ENCODE measurements around the gene ERG.

Gene ERG

DNA sequence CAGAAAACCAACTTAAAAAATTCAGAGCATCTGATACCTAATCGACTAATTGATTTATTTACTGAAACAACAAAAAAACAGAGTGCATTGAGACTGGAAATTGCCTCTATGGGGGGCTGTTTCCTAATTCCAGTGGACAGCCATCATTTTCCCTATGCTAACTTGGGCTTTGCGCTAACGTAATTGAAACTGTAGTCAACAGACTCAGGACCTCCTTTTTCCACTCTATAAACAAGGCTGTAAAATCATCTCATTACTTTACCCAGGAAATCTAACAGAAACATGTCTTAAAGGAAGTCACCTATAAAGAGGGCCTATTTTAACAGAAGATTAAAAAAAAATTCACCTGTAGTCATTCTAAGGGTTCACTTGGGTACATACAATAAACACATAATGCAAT lies 2.1 kb downstream of the ERG start:
- DNase-seq: no peak

DNA sequence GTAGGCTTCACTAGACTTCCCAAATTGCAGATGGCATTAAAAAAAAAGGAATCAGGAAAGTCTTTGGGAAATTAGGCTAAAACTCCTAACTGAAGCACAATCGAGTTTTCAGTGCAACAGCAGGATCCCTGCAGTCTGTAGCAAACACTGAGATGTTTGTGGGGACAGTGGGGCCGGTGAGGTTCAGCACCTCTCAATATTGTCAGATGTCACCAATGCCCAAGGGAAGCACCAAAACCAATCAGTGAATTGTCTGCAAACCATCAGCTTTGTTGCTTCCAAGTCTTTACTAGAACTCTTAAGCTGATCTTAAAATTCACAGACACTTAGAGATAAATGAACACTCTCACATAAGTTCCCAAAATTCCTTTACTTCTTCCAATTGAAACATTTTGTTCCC lies 2.6 kb downstream of the ERG start:
- DNase-seq: no peak

DNA sequence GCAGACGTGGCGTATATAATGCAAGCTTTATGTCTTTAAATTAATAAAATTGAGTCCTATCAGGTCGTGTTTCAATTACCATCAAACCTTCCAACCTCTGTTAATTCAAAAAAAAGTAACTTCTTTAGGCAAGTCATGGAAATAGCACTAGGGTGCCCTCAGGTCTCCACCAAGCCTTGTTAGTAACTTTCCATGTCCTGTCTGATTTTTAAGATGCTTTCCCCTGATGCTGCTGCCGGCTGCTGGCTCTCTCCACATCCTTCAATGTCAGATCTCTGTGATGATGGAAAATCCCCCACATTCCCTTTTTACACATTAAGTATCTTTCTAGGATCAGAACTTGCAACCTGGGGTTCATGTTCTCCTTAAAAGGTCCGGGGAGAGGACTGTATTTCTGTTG lies 3.0 kb downstream of the ERG start:
- no peak for DNase-seq

DNA sequence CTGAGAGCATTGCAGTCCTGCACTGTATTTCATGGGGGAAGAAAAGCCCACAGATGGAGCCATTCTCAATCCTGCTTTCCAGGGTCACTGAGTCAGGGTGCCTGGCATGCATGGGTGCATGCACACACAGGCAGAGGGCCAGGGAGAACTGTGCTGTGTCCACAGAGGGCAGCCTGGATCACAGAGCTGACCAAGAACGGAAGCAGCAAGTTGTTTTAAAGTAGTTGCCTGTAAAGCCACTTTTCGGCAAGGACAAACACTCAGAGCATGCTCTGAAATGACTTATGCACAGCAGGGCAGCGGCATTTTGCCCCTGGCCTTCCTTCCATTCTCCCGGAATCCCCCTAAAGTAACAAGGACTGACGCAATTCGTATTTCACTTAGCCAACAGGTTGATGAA lies 3.6 kb downstream of the ERG start:
- no peak for DNase-seq

DNA sequence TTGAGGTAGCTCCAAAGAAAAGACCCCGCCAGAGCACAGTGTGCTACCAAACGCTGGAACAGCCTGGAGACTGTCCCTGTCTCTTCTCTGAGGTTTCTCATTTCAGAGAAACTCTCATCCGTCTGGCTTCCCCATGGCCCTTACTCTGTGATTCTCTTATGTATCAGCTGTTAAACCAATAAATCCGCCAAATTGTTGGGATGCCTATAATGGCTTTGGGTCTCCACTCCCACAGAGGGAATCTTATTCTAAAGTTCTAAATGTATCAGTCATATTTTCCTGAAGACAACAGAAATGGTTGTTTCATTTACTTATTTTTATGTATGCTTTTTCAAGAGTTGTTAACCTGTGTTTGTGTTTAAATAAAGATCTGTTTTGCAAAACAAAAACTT lies 4.0 kb downstream of the ERG start:
- DNase-seq: no peak

DNA sequence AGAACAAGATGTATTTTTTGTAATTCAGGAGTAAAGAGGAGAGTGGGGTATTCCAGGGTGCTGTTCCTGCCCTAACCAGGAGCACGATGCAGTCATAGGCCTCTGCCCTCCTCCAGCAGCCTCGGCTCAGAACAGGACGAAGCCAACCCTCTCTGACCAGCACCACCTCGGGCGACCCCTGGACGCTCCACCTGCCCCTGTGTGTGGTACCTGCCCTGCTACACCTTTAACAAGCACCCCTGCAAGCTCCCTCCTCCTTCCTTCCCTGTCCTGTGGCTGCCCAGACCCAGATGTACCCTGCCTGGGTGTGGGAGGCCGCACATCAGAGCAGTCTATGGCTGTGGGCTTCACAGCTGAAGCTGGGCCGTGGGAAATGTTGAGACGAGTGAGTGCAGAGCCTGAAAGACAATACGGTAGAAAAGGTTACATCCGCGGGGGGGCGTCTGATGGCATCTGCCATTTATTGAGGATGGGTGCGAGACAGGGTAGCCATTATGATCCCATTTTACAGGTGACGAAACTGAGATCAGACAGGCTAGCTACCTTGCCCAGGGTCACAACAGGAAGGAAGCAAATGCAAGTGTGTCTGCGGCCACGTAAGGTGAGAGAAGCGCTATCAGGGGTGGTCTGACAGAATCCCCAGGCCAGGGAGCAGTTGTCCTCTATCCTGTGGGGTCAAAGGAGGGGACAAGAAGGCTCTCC lies 4.6 kb downstream of the ERG start:
- no peak for DNase-seq

DNA sequence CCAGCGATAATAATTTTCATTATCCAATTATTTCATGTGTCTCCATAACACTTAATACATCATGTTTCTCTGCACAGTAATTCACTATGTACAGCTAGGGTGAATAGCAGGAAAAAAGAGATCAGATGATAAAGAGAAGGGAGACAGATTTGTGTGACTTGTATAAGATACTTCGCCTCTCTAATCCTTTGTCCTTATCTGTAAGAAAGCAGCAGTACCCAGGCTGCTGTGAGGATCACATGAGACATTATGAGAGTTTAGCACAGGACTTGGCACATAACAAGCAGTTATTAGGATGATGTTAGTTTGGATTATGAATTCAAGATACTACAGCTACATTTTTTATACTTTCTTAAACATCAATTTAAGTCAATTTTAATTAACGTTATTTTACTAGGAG lies 6.3 kb downstream of the ERG start:
- DNase-seq: no peak

DNA sequence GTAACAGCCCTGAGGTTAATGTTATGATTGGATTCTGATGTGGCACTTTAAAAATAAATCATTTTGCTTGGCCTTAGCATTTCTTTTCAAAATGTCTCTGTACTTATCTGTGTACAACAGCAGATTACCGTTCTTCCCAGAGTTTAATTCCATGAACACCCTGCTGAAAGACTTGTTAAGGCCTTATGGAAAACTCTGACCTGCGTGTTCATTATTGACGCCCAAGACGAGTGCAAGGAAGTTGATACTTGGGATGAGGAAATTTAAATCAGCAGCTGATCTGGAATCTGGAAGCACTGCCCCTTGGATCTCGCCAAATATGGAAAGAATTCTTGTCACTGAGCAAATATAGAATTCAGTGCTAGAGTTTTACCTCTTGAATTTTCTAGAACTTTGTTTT lies 6.7 kb downstream of the ERG start:
- no peak for DNase-seq

DNA sequence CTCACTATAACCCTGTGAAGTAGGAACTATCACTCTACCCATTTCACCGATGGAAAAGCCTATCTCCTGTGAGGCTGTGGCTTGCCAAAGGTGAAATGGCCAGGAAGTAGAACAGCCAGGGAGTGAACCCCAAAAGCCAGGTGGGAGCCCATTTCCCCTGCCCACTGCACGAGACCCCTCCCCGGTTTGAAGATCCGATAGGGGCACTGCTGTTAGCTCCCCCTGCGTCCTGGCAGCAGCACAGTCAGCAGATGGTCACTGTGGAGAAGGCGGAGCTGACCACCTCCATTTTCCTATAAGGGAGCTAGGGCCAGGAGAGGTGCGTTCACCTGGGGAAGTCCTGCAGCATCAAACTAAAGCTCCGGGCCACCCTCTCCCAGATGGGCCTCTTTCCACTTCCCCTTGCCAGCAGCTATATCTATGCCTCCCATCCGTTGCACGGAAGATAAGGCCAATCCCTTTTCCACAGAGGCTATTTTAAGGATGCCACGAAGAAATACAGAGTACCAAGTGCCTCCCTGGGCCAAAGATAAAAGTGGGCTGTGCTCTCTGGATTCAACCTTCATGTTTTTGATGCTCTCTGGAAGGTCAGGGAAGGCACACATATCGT lies 7.8 kb downstream of the ERG start:
- no peak for DNase-seq

DNA sequence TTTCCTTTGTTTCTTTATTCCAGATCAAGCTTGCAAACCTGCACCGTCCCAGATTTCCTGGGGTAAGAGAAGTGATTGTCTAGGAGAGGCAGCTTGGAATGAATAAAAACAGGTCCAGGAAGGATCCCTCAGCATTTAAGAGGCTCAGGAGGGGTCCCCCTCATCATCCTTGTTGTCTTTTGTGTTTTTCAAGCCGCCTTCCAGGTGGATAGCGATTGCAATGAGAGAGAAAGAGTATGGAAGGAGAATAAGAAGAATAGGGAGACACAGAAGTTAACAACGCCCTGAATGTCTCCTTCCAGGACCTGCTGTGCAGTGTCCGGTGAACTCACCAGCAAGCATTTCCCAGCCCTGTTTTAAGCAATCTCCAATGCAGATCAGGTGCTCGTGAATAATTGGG lies 8.5 kb downstream of the ERG start:
- DNase-seq: no peak

DNA sequence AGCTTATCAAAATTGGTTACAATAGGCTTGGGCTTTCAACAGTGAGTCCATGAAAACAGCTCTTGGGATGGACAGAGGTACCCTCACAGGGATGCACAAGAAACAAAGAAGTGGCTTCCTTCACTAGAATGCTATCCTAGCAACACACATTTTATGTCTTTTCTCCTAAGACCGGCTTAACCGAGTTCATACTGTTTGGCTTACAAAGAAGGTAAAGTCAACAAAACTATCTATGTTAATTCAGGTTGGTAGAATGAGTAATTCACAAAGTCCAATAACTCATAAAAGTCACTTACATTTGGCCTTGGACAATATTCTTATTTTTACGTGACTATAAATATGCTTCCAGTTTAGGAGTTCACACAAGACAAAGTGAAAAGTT lies 9.0 kb downstream of the ERG start:
- DNase-seq: no peak

DNA sequence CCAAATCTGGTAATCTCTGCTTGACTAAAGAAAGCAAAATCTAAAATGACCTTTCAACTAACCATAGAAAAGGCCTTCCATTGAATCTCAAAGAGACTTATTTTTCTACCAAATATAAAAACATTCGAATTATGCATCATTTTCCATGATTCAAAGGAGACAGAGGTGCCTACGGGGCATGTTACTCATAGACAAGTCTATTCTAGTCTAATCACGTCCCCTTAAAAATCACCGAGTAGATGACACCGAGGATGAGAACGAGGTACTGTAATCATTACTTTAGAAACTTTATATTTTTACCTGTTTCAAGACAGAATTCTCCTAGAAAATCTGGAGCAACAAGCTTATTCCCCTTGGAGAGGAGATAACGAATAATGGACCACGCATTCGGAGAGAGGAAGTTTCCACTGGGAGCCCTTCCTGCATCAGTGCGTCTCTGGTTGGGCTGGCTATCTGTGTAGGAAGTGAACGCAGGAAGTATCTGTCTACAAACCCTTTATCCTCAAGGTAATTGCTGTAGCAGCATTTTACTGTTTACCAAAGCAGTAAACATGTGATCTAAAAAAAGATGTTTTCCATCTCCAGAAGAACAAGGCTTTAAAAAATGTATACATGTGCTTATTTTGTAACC lies 9.5 kb downstream of the ERG start:
- DNase-seq: no peak

DNA sequence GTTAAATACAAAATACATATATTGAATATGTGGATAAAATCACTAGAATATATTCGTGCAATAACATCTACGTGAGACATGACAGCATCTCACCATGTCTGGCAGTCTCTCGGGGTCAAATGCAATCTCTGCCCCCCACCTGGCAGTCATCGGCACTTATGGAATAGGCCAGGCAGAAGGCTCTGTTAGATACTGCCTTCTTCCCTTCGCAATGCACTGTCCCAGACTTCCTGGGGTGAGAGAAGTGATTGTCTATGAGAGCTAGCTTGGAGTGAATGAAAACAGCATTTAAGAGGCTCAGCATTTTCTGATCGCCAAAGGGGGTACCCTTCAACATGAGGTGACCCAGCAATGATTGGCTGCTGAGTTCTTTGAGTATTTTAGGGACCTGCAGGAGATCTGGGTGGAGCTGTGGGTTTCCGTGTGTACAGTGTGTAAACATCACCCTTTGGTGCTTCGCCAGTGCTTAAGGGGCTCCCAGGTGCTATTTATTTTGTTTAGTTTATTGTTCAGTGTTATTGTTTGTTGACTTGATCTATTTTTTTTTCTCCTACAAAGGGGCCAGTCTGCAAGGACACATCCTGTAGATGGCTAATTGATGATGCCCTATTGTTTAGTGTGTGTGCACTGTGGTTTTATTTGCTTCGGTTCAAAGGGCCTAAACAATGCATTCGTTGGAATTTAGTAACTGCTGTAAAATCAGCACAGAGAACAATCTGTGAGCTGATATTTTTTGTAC lies 10.2 kb downstream of the ERG start:
- no peak for DNase-seq

DNA sequence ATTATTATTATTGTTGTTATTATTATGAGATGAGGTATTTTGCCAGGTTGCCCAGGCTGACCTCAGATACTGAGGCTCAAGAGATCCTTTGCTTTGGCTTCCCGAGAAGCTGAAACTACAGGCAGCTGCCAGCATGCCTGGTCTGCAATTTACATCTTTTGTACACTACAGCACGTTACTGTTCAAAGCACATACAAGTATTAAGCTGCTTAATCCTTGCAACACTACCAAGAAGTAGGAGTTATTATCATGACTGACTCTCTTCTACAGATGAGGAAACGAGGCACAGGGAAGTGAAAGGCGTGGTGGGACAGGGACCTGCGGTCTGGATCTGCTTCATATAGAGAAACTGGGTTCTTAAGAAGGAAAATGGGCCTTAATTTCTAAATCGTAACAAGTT lies 11.6 kb downstream of the ERG start:
- DNase-seq: no peak

DNA sequence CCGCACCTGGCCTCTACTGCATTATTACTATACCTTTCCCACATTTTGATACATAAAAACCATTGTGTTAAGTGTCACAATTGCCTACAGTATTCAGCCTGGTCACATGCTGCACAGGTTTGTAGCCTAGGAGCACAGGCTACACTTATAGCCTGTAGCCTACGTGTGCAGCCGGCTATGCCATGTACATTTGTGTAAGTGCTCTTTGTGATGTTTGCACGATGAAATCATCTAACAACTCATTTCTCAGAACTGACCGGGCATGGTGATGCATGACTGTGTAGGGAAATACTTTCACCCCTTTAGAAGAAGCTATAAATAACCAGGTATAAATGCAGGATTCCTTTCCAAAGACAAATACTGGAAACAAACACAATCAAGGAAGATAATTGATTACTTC lies 12.1 kb downstream of the ERG start:
- peak; percentile 84 for DNase-seq

DNA sequence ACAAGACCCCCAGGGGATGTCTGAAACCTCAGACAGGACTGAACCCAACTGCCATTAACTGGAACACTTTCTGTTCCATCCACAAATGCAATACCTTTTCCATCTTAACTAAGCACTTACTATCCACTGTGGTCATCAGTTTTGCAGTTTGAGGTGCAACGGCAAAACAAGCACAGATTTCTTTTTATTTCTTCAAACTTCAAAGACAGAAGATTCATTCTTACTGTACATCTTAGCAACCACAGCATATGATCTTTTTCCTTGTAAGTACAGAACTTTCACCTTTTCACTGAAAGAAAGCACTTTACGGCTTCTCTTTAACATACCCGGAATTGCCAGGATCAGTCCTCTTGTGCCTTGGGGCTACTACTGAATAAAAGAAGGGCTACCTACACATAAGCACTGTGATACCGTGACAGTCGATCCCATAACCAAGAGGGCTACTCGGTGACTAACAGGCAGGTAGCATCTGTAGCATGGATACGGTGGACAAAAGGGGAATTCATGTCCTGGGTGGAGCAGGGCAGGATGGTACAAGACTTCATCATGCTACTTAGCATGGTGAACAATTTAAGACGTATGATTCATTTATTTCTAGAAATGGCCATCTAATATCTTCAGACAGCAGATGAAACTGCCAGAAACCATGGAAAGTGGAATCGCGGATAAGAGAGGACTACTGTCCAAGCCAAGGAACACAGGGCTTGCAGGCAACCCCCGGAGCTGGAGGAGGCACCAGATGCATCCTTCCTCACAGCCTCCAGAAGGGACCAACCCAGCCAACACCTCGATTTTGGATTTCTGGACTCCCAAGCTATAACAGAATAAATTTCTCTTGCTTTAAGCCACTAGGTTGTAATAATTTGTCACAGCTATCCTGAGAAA lies 18.4 kb downstream of the ERG start:
- no peak for DNase-seq

DNA sequence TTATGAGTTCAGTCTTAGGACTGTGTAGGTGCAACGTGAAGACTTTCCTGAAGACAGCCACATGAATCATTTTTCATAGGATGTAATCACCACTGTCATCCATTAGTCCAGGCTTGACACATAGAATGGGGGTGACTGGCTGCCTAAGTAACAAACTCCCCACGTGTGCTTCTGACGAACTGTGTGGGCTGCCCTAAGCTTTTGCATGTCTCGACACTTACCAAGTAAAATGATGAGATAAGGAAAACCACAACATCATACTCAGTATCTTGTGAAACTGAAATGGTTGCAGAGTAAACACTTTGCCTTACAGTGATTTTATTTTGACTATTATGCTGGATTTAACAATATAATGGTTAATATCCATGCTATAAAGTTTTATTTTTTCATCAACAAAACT lies 19.5 kb downstream of the ERG start:
- DNase-seq: no peak

DNA sequence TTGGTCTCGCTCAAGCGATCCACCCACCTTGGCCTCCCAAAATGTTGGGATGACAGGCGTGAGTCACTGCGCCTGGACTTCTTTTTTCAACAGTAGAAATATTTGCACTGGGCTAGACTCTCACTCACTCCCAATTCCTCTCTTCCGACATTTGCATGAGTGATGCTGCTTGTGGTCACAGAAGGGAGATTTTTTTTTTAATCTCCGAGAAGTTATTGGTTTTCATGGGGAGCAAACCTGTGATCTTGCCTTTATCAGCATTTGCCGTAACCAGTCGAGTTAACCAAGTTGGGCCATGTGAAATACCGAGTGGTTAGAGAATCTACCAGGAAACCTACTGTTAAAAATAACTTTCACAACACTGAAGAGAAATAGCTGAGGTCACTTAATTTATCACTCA lies 21.1 kb downstream of the ERG start:
- DNase-seq: peak; percentile 39

DNA sequence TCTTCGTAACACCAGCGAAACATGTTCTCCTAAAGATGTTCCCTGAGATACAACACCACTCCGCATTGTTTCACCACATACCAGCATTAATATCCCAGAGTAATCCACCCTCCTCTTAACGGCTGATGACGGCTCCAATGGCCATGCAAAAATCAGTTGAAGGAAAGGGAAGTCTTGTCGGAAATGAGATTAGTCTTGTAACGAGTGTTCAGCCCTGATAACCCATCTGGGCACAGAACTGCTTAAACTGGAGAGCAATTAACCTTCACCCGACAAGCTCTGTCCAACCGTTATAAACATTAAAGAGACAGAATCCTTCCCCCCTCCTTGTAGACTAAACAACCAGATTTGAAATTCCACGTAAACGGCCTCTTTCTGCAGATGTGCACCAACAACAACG lies 21.9 kb downstream of the ERG start:
- no peak for DNase-seq

DNA sequence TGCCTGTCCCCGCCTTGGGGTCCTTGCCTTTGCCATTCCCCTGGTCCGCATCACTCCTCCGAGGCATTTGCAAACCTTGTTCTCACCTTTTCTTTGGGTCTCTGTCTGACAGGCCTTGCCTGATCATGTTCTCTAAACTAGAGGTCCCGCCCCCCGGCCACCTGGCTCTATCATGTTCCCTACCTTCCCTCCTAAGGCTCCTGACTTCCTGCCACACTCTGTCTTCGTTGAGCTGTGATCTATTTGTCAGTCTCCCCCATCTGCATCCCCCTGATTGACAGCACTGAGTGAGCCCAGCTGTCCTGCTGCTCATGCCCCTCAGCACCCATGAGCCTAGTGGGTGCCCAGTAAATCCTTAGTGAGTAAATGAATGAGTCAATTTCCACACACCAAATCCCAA lies 22.8 kb downstream of the ERG start:
- no peak for DNase-seq

DNA sequence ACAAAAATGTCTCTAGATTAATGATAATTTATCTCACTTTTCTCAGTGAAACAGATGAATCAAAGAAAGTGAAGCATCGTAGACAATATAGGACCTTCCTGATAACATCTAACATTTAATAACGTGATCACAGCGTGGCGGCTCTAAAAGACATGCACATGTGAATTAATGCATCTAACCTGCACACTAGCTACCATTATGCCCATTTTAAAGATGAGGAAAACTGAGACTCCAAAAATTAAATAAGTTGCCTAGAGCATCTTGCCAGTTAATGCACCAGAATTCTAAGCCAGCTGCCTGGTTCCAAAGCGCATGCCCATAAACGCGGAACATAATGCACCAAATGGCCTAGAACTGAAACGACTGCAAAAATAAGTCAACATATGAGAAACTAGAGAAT lies 23.5 kb downstream of the ERG start:
- DNase-seq: no peak

DNA sequence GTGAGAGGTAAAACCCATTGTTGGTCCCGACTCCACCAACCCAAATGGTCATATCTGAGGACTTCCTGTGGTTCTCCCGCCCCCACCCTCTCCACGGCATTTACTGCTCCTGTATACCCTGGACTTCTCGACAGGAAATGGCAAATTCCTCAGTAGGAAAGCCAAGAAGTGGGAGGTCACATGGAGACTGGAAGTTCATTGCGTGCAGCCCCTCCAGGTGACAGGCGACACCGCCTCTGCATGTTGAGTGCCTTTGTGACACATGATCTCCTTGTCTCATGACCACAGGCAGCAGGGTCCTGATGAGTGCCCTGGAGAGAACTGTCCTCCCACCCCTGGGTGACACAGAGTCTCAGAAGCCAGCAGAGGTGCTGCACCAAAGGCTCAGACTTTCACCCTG lies 24.2 kb downstream of the ERG start:
- no peak for DNase-seq
